Measurements from ENCODE around the gene CTDSP2. TPM values are rescaled to one million over a fixed set of nuclear protein-coding genes. Genes with fewer than 3 reads are reported as not detected.

The CTDSP2 gene
- total RNA-seq, 1 donor from 2014 or later = 181 TPM

DNA sequence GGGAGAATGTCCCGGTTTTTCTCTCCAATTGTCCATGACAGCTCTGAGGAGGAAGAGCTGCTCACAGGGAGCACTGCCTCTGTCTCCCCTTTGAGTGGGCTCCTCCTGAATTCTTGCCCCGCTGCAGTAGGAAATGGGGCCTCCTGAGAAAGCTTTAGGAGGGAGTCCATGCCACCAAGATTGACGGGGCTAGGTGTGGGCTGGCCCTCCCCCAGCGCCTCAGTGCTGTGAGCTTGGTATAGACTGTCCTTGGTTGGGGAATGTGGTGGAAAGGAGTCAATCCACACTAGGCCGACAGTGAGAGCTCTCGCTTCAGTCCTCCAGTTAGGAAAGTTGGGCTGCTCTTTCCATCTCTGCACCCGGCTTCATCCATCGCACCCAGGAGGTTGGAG is 23.4 kb upstream of the CTDSP2 start:
- H3K36me3 Mint-ChIP-seq (ENCODE audit: low read depth, unreplicated experiment) = peaks cover 7% of the 10 kb centered on the region
- H3K4me1 Mint-ChIP-seq (ENCODE audit: unreplicated experiment) = peaks cover 24% of the 10 kb centered on the region
- no peaks in the 10 kb centered on the region for H3K9me3 Mint-ChIP-seq (ENCODE audit: unreplicated experiment)
- no peak for DNase-seq (ENCODE audit: low spot score)
- TF ChIP-seq CTCF (IDR thresholded peaks at IDR 0.05; ENCODE audit: unreplicated experiment) = no peak
- no peak overlapping the region for H3K4me3 Mint-ChIP-seq (ENCODE audit: unreplicated experiment)
- H3K27ac Mint-ChIP-seq (ENCODE audit: unreplicated experiment) = no peak overlapping the region
- H3K27me3 Mint-ChIP-seq (ENCODE audit: unreplicated experiment) = peaks cover 11% of the 10 kb centered on the region

- Mint-ChIP-seq H3K27ac (ENCODE audit: unreplicated experiment) (no peak overlapping the region), H3K9me3 (ENCODE audit: unreplicated experiment) (no peaks in the 10 kb centered on the region), H3K4me1 (ENCODE audit: unreplicated experiment) (peaks cover 23% of the 10 kb centered on the region), H3K4me3 (ENCODE audit: unreplicated experiment) (no peak overlapping the region), H3K36me3 (ENCODE audit: low read depth, unreplicated experiment) (peaks cover 2% of the 10 kb centered on the region), H3K27me3 (ENCODE audit: unreplicated experiment) (peaks cover 7% of the 10 kb centered on the region)
- TF ChIP-seq CTCF (IDR thresholded peaks at IDR 0.05; ENCODE audit: unreplicated experiment) = no peak
- no peak for DNase-seq (ENCODE audit: low spot score)
Observed at GRCh38 chr12:57869298-57869926, 22.9 kb upstream of the CTDSP2 start.

DNA sequence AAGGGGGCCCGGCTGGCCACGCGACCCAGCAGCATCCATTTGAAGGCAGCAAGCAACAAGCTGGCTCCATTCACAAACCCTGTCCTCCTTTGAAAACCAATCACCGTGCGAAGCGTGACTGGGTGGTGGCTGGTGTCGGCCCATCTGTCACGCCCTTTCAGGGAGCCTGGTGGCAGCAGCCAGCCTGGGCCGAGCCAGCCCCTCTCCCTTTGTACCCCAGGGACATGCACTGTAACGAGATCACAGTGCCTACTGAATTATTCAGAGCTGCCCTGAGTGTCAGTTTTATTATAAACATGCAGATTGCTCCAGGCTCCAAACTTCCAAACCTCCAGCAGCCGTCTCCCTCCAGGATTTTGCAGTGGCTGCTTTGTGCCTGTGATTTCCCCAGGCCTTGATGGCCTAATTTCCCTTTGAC is 22.3 kb upstream of the CTDSP2 start:
- H3K27me3 Mint-ChIP-seq (ENCODE audit: unreplicated experiment) = peaks cover 5% of the 10 kb centered on the region
- DNase-seq (ENCODE audit: low spot score) = no peak
- no peak for TF ChIP-seq CTCF (IDR thresholded peaks at IDR 0.05; ENCODE audit: unreplicated experiment)

GRCh38 chr12:57868221-57868620 is 21.7 kb upstream of the CTDSP2 start:
- no peak overlapping the region for H3K4me3 Mint-ChIP-seq (ENCODE audit: unreplicated experiment)
- peaks cover 5% of the 10 kb centered on the region for H3K27me3 Mint-ChIP-seq (ENCODE audit: unreplicated experiment)
- no peak overlapping the region for H3K27ac Mint-ChIP-seq (ENCODE audit: unreplicated experiment)
- TF ChIP-seq CTCF (IDR thresholded peaks at IDR 0.05; ENCODE audit: unreplicated experiment) = no peak
- no peak for DNase-seq (ENCODE audit: low spot score)
- no peaks in the 10 kb centered on the region for H3K36me3 Mint-ChIP-seq (ENCODE audit: low read depth, unreplicated experiment)
- peaks cover 17% of the 10 kb centered on the region for H3K4me1 Mint-ChIP-seq (ENCODE audit: unreplicated experiment)
- H3K9me3 Mint-ChIP-seq (ENCODE audit: unreplicated experiment) = no peaks in the 10 kb centered on the region

More for the DNA sequence above, 22.3 kb upstream of the CTDSP2 start:
- Mint-ChIP-seq H3K9me3 (ENCODE audit: unreplicated experiment) (no peaks in the 10 kb centered on the region), H3K36me3 (ENCODE audit: low read depth, unreplicated experiment) (no peaks in the 10 kb centered on the region), H3K27ac (ENCODE audit: unreplicated experiment) (no peak overlapping the region), H3K4me1 (ENCODE audit: unreplicated experiment) (peaks cover 19% of the 10 kb centered on the region), H3K4me3 (ENCODE audit: unreplicated experiment) (no peak overlapping the region)

DNA sequence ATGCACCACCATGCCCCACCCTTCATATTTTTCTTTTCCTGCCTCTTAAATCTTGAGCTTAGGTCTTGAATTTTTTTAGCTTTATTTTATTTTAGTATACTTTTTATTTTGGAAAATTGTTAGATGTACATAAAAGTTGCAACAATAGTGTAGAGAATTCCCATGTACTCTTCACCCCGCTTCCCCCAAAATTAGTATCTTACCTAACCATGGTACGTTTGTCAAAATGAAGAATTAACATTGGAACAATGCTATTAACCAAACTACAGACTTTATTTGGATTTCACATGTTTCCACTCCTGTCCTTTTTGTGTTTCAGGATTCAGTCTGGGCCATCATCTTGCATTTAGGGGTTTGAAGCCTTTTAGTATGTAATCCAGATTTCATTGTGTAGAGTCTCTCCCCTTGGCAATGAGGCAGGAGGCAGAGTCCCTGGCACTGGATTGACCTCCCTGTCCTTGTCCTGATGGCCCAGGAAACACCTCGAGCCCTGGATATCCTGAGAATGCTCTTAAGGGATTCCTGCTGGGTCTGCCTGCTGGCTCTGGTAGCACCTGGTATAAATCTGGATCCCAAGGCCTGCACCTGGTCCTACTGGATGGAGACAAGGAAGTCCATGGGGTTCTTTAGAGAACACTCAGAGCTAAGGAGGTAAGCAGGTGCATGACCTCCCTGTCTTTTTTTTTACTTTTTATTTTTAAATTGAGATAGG is 19.9 kb upstream of the CTDSP2 start:
- no peak for DNase-seq (ENCODE audit: low spot score)
- Mint-ChIP-seq H3K36me3 (ENCODE audit: low read depth, unreplicated experiment) (no peaks in the 10 kb centered on the region), H3K27ac (ENCODE audit: unreplicated experiment) (no peak overlapping the region), H3K4me1 (ENCODE audit: unreplicated experiment) (peaks cover 10% of the 10 kb centered on the region), H3K9me3 (ENCODE audit: unreplicated experiment) (no peaks in the 10 kb centered on the region), H3K4me3 (ENCODE audit: unreplicated experiment) (no peak overlapping the region), H3K27me3 (ENCODE audit: unreplicated experiment) (peaks cover 4% of the 10 kb centered on the region)
- no peak for TF ChIP-seq CTCF (IDR thresholded peaks at IDR 0.05; ENCODE audit: unreplicated experiment)

Measured in endothelial cell (in vitro differentiated cells).